ENCODE results near the gene HEXIM2.
A peak's percentile ranks its signal among the peaks of the same experiment; 100 is the strongest.

The HEXIM2 gene

DNA sequence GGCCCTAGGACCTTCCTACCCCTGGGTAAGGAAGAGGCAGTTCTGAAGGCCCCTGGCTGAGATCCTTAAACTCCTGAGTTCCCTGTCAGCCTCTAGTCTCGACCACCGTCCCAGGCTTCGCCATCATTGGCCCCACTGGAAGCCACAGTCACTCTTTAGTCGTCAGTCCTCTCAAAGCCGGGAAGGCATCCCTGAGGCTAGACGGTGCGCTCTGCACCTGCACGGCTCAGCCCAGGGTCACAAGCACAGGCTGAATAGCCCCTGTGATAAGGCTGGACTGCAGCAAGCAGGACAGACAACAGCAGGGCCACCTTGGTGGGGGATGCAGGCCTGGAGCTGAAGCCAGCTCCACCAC, 16.7 kb upstream of the HEXIM2 start:
- DNase-seq = no peak

DNA sequence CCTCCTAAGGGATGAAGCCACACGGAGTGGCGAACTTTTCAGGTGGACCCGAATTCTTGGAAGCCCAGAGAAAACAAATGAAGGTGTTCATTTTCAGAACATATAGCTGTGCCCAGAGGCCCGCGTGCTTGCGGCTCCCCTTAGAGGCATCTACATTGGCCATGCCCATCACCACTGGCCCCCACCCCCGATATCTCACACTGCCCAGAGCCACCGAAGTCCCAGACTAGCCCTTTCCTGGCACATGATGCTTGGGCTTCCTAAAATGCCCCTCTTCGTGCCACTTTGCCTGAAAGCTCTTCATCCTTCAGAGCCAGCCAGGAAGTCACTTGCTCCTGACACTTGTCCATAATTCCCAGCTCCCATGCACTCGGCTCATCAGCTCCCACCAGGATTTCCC, 15.5 kb upstream of the HEXIM2 start:
- DNase-seq = no peak

DNA sequence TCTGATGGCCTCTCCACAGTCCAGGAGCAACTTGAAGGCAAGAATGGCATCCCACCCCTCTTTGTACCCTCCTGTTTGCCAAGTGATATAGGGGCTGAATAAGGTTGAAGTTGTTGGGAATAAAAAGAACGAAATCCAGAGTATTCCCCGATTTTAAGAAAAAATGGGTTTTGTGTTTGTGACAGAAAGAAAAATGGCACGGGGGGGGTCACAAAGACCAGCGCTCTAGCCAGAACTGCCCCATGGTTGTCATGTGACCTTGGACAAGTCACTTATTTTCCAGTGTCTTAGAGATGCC, 15.1 kb upstream of the HEXIM2 start:
- DNase-seq = no peak

GRCh38 chr17:45146890-45147580, 14.6 kb upstream of the HEXIM2 start:
- peak; percentile 92 for DNase-seq

- peak; percentile 97 for DNase-seq
Observed at GRCh38 chr17:45147581-45148182, 14.0 kb upstream of the HEXIM2 start.

- DNase-seq = peak; percentile 100
Observed at GRCh38 chr17:45148183-45149036, 13.3 kb upstream of the HEXIM2 start, which contains the start of gene HEXIM1. HEXIM1 (plus strand) TSS chr17:45148475; CDS start chr17:45149191, 716 bp downstream.

DNA sequence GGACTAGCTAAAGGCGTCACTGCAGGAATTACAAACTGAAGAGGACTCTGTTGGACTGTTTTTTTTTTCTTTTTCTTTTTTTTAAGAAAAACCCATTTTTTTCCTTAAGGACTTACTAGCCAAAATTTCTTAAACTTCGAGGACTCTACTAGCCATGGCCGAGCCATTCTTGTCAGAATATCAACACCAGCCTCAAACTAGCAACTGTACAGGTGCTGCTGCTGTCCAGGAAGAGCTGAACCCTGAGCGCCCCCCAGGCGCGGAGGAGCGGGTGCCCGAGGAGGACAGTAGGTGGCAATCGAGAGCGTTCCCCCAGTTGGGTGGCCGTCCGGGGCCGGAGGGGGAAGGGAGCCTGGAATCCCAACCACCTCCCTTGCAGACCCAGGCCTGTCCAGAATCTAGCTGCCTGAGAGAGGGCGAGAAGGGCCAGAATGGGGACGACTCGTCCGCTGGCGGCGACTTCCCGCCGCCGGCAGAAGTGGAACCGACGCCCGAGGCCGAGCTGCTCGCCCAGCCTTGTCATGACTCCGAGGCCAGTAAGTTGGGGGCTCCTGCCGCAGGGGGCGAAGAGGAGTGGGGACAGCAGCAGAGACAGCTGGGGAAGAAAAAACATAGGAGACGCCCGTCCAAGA, 12.5 kb upstream of the HEXIM2 start:
- DNase-seq = peak; percentile 59

- peak; percentile 51 for DNase-seq
Observed at GRCh38 chr17:45149669-45150664, 11.7 kb upstream of the HEXIM2 start.

GRCh38 chr17:45150911-45151809, 10.5 kb upstream of the HEXIM2 start:
- no peak for DNase-seq

DNA sequence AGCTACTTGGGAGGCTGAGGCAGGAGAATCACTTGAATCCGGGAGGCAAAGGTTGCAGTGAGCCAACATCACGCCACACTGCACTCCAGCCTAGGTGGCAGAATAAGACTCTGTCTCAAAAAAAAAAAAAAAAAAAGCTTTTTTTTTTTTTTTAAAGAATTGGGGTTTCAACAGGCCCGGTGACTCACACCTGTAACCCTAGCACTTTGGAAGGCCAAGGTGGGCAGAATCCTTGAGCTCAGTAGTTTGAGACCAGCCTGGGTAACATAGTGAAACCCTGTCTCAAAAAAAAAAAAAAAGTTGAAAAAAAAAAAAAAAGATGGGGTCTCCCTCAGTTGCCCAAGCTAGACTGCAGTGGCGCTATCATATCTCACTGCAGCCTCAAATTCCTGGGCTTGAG, 6.6 kb upstream of the HEXIM2 start:
- no peak for DNase-seq

- DNase-seq = no peak
Observed at GRCh38 chr17:45155483-45155882, 6.2 kb upstream of the HEXIM2 start.

DNA sequence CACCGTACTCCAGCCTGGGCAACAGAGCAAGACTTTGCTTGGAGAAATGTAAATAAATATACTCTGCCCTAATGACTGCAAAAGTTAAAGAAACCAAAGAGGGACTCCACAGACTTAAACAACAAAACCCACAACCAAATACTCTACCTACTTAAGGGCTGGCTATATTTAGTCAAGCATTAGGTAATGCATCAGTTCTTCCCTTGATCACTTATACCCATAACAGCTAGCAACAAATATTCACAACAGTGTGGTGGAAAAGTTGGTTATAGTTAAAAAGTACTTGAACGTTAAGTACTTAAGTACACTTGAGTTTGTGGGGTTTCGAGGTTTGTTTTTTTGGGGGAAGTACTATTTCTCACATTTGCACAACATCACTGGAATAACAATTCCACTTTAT, 5.4 kb upstream of the HEXIM2 start:
- no peak for DNase-seq

DNA sequence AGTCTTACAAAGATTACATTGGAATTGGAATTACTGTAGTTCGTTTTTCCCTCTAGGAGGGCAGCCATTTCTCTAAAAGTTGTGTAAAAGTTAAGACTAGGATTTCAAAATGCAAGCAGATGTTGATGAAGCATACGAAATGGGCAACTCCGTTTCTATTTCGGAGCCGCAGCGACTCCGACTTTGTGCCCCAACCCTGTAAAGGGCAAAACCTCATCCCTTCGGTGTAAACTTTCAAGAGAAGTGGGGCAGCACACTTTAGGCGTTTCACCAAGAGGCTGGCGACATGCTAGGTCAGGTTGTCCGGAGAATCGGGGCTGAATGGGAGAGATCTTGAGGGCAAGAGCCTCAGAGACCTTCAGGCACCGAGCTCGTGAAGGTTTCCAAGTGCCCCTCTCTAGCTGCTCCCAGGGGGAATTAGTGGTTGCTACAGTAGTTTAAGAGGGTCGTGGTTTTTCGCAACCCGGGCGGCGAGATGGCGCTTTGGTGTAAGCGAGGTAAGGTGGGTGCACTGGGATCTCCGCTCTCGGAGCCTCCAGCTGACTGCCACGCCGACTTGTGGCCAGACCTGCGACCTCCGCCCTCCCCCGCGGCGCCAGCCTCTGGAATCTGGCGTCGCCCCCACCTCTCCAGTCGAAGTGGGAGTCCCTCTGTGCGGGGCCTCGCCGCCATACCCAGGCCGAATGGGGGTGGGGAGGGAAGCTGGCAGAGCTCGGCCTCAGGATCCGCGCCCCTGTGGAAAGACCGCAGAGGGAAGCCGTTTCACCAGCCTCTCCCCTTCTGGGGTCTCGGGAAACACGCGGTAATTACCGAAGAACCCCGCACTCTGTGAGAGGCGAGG, 1.0 kb upstream of the HEXIM2 start:
- DNase-seq = peak; percentile 70

DNA sequence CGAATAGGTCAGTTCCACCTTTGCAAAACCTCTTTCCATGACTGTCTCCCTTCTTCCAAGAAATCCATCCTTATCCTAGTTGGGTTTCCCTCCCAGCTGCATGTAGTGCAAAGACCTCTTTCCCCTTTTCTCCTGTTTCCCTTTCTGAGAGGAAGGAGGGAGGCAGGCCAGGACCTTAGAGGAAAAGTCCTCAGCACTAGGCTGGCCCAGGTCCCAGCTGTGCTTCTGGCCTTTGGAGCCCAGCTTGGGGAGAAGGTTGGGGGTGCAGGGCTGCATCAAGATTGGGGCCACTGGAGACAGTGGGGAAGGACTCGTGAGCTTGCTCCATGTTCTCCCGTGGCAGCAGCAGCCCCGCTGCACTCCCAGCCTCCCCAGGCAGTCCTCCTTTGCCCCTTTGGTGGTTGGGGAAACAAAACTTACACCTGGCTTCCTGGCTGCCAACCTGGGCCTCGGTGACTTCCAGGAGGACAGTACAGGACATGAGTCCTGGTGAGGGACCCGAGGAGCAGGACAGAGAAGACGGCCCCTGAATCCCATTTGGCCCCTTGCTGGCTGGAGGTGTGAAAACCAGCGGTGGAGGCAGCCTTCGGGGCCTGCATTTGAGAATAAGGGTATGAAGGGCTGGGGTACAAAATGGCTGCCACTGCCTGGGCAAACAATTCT, 481 bp downstream of the HEXIM2 start:
- DNase-seq = no peak

GRCh38 chr17:45164734-45165269, 3.1 kb downstream of the HEXIM2 start:
- DNase-seq = no peak

DNA sequence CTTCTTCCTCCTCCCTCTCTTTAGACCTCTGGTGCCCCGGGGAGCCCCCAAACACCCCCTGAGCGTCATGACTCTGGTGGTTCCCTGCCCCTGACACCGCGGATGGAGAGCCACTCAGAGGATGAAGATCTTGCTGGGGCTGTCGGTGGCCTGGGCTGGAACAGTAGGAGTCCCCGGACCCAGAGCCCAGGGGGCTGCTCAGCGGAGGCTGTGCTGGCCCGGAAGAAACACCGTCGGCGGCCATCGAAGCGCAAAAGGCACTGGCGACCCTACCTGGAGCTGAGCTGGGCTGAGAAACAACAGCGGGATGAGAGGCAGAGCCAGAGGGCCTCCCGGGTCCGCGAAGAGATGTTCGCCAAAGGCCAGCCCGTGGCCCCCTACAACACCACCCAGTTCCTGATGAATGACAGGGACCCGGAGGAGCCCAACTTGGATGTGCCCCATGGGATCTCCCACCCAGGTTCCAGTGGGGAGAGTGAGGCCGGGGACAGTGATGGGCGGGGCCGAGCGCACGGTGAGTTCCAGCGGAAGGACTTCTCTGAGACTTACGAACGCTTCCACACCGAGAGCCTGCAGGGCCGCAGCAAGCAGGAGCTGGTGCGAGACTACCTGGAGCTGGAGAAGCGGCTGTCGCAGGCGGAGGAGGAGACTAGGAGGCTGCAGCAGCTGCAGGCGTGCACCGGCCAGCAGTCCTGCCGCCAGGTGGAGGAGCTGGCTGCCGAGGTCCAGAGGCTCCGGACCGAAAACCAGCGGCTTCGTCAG, 7.5 kb downstream of the HEXIM2 start:
- DNase-seq = no peak

DNA sequence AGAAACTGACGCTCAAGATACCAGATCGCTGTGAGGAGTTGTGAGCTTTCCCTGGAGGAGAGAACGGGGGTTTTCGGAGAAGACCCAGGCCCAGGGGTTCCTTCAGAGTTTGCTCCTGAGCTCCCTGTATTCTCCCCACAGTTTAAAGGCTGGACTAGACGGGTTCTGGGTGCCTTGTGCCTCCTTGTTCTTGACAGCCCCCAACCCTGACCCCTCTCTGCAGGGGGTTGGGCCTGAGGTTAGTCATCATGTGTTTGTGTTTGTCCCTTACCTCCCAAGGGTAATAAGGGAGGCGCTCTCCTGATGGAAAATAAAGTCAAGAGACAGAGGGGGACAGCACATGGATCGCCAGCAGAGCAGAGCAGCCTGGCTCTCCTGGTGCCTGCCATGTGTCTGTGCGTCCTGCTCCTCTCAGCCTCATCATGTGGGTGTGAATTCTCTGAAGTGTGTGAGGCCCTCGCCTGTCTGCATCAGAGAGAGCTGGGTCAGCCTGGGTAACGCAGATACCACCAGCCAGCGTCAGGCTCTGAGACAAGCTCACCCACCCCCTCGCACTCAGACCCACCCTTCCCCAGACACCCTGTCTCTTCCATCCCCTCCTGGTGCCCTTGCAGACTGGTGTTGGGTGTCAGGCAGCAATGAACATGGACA, 8.7 kb downstream of the HEXIM2 start:
- DNase-seq = no peak

- no peak for DNase-seq
Observed at GRCh38 chr17:45170931-45171337, 9.3 kb downstream of the HEXIM2 start.
